ENCODE results near the gene DECR2.

Gene DECR2

DNA sequence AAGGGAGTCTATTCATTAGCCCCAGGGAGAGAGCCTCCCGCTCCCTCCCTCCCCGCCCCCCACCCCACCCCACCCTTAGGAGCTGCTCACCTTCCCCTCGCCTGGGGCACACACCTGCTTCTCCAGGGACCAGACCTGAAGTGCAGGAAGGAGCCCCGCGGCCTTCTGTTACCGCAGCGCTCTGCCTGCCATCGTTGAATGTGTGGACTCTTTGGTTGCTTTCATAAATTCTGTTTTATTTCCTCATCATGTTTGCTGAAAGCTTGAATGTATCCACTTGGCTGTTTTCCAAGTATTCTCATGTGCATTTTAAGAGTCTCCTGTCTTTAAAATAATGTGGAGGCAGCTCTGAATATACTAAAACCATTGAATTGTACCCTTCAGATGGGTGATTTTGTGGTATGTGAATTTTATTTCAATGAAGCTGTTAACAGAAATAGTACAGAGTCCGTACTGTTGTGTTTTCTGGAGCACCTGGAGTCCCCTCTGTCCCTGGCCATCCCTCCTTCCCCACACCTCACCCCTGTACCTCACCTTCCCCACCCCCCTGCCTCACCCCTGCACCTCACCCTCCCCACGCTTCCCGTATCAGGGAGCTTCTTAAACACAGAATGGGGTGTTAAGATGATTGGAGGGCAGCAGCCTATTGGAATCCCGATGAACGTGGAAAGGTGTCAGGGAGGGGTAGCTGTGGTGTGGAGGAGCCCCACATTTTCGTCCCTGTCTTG, 49.3 kb downstream of the DECR2 start:
- no peak for TF ChIP-seq ZNF274 (IDR thresholded peaks at IDR 0.05; ENCODE audit: low read depth, low read length)
- no peak overlapping the region for H3K4me3 ChIP-seq (ENCODE audit: low read length)

DNA sequence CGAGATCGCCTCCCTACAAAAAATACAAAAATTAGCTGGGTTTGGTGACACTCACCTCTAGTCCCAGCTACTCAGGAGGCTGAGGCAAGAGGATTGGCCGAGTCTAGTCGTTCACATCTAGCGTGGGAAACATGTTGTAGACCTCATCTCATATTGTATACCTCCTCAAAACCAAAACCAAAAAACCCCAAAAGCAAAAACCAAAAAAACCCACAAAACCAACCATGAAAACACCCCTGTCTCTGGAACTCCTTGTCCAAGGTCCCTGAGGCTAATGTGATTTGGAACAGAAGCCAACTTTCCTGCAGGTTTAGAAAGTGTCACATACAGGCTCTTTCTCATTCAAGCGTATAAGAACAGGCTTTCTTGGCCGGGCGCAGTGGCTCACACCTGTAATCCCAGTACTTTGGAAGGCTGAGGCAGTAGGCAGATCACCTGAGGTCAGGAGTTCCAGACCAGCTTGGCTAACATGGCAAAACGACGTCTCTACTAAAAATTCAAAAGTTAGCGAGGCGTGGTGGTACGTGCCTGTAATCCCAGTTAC, 52.8 kb downstream of the DECR2 start:
- TF ChIP-seq ZNF274 (IDR thresholded peaks at IDR 0.05; ENCODE audit: low read depth, low read length), result no peak

GRCh38 chr16:455453-455852, 53.8 kb downstream of the DECR2 start:
- H3K4me3 ChIP-seq (ENCODE audit: low read length), result no peak overlapping the region
- TF ChIP-seq ZNF274 (IDR thresholded peaks at IDR 0.05; ENCODE audit: low read depth, low read length), result no peak

More for the DNA sequence above, 52.8 kb downstream of the DECR2 start:
- H3K4me3 ChIP-seq (ENCODE audit: low read length), result no peak overlapping the region

- TF ChIP-seq ZNF274 (IDR thresholded peaks at IDR 0.05; ENCODE audit: low read depth, low read length), result no peak
- no peak overlapping the region for H3K4me3 ChIP-seq (ENCODE audit: low read length)
Observed at GRCh38 chr16:456891-457483, 55.3 kb downstream of the DECR2 start.

DNA sequence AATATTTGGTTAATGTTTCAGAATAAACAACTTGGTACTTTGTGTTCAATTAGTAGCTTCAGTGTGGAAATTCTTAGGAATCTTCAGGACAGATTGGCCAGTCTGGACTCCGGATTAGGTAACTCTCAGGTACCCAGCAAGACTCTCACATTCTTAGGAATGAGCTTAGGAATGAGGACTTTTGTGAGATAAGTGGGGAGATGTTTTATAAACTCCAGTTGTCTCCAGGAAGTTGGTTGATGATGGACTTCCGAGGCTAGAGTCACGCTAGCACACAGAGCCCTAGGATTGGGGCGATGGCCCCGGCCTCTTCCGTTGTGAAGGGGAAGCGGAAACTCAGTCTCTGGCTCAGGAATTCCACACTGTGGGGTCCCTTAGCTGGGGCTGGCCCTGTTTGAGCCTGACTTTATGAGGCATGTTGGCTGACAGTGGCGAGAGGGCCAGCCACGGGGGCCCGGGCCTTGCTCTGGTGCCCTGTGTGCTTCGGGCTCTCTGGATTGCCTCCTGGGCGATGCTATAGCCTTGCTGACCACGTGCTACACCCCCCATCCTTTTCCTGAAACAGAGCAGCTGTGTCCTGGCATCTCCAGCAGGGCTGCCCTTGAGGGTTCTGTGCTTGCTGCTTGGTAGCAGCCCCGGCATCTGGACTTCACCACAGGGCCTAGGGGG, 56.2 kb downstream of the DECR2 start:
- TF ChIP-seq ZNF274 (IDR thresholded peaks at IDR 0.05; ENCODE audit: low read depth, low read length), result no peak

GRCh38 chr16:459761-460160, 58.1 kb downstream of the DECR2 start:
- no peak for TF ChIP-seq ZNF274 (IDR thresholded peaks at IDR 0.05; ENCODE audit: low read depth, low read length)
- no peak overlapping the region for H3K4me3 ChIP-seq (ENCODE audit: low read length)

More for the DNA sequence above, 56.2 kb downstream of the DECR2 start:
- H3K4me3 ChIP-seq (ENCODE audit: low read length), result no peak overlapping the region

DNA sequence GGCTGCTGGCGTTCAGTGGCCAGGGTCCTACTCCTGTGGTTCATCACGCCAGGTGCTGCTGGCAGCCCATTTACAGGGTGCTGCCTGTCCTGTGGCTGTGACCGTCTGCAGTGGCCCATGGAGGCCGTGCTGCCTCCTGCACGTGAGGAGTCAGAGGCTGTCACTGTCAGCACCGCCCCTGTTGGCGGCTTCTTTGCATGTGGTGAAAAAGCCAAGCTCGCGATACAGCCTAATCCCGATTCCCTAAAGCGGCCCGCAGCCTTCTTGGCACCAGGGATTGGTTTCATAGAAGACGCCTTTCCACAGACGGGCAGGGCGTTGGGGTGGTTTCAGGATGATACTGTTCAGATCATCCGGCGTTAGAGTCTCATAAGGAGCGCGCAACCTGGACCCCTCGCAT, 59.1 kb downstream of the DECR2 start:
- no peak overlapping the region for H3K4me3 ChIP-seq (ENCODE audit: low read length)
- TF ChIP-seq ZNF274 (IDR thresholded peaks at IDR 0.05; ENCODE audit: low read depth, low read length), result no peak
